ENCODE measurements around the gene NCOA1.
"Not testable (repeated sequence)": the region's sequence is repeated elsewhere in the genome, so short reads cannot be mapped to it uniquely, and the experiment has no call there.

NCOA1 gene

GRCh38 chr2:24581971-24582370, 90.9 kb downstream of the NCOA1 start:
- H2BK15ac ChIP-seq (ENCODE audit: low read length); H3K27me3 ChIP-seq (ENCODE audit: control insufficient read depth in 3 of 3, insufficient read depth in 3 of 3, low read depth in 1 of 3, low read length in 3 of 3); H3K4me3 ChIP-seq (ENCODE audit: low read length in 2 of 2); H3K4me2 ChIP-seq (ENCODE audit: insufficient read depth, low read length, poor library complexity, severe bottlenecking); H2BK5ac ChIP-seq (ENCODE audit: low read length); H3K14ac ChIP-seq (ENCODE audit: low read length); H3K9ac ChIP-seq (ENCODE audit: low read depth, low read length, poor library complexity); H2BK120ac ChIP-seq (ENCODE audit: low read depth, low read length); H3K27ac ChIP-seq (replicated peaks; ENCODE audit: low read length); H3K18ac ChIP-seq (ENCODE audit: low read length); H3K36me3 ChIP-seq (replicated peaks in 1 of 2; ENCODE audit: control insufficient read depth in 2 of 2, insufficient read depth in 2 of 2, low read length in 2 of 2); H3K79me1 ChIP-seq (ENCODE audit: low read depth, low read length); H3K23ac ChIP-seq (ENCODE audit: low read depth, low read length, poor library complexity); H4K8ac ChIP-seq (ENCODE audit: low read depth, low read length); H3K4ac ChIP-seq (ENCODE audit: low read length); DNase-seq (ENCODE audit: low spot score); H2AFZ ChIP-seq (ENCODE audit: low read length); H4K91ac ChIP-seq (ENCODE audit: low read depth, low read length, poor library complexity); H2AK5ac ChIP-seq (ENCODE audit: low read depth, low read length); H3K9me3 ChIP-seq (replicated peaks in 1 of 2; ENCODE audit: control insufficient read depth in 2 of 2, insufficient read depth in 1 of 2, low read depth in 1 of 2, low read length in 2 of 2); H2BK12ac ChIP-seq (ENCODE audit: low read length): not testable (repeated sequence)
- peaks cover 6 to 12% of the 10 kb centered on the region in 2 donors for H3K4me1 ChIP-seq (ENCODE audit: control insufficient read depth in 2 of 2, insufficient read depth in 1 of 2, low read depth in 1 of 2, low read length in 2 of 2)
- WGBS, 2 donors (ENCODE audit: extremely low coverage in 2 of 2, insufficient read length in 2 of 2, insufficient replicate concordance in 1 of 2): no CpG with 5 or more reads among the region's 1 CpG

- no peak overlapping the region for H3K4ac ChIP-seq (ENCODE audit: low read length)
- no peak overlapping the region for H2BK120ac ChIP-seq (ENCODE audit: low read depth, low read length)
- H2BK15ac ChIP-seq (ENCODE audit: low read length): no peak overlapping the region
- no peak overlapping the region for H3K23ac ChIP-seq (ENCODE audit: low read depth, low read length, poor library complexity)
- DNase-seq (ENCODE audit: low spot score): no peak
- H2AFZ ChIP-seq (ENCODE audit: low read length): no peak overlapping the region
- no peak overlapping the region for H4K91ac ChIP-seq (ENCODE audit: low read depth, low read length, poor library complexity)
- no peak overlapping the region for H2AK5ac ChIP-seq (ENCODE audit: low read depth, low read length)
- no peak overlapping the region for H3K27ac ChIP-seq (replicated peaks; ENCODE audit: low read length)
- H3K4me2 ChIP-seq (ENCODE audit: insufficient read depth, low read length, poor library complexity, severe bottlenecking): no peak overlapping the region
- no peak overlapping the region for H3K14ac ChIP-seq (ENCODE audit: low read length)
- no peak overlapping the region for H3K9ac ChIP-seq (ENCODE audit: low read depth, low read length, poor library complexity)
- H3K9me3 ChIP-seq (replicated peaks in 1 of 2; ENCODE audit: control insufficient read depth in 2 of 2, insufficient read depth in 1 of 2, low read depth in 1 of 2, low read length in 2 of 2): peaks cover 0 to 4% of the 10 kb centered on the region in 2 donors
- no peak overlapping the region for H3K18ac ChIP-seq (ENCODE audit: low read length)
- H3K27me3 ChIP-seq (ENCODE audit: control insufficient read depth in 3 of 3, insufficient read depth in 3 of 3, low read depth in 1 of 3, low read length in 3 of 3): no peaks in the 10 kb centered on the region
- no peak overlapping the region for H2BK5ac ChIP-seq (ENCODE audit: low read length)
- no peaks in the 10 kb centered on the region for H3K79me1 ChIP-seq (ENCODE audit: low read depth, low read length)
- no peak overlapping the region for H4K8ac ChIP-seq (ENCODE audit: low read depth, low read length)
- no CpG with 5 or more reads among the region's 3 CpGs for WGBS, 2 donors (ENCODE audit: extremely low coverage in 2 of 2, insufficient read length in 2 of 2, insufficient replicate concordance in 1 of 2)
- H3K36me3 ChIP-seq (replicated peaks in 1 of 2; ENCODE audit: control insufficient read depth in 2 of 2, insufficient read depth in 2 of 2, low read length in 2 of 2): peaks cover 0 to 6% of the 10 kb centered on the region in 2 donors
- no peak overlapping the region for H3K4me3 ChIP-seq (ENCODE audit: low read length in 2 of 2)
- H3K4me1 ChIP-seq (ENCODE audit: control insufficient read depth in 2 of 2, insufficient read depth in 1 of 2, low read depth in 1 of 2, low read length in 2 of 2): peaks cover 0 to 3% of the 10 kb centered on the region in 2 donors
- no peak overlapping the region for H2BK12ac ChIP-seq (ENCODE audit: low read length)
Observed at GRCh38 chr2:24586955-24587354, 95.9 kb downstream of the NCOA1 start.

GRCh38 chr2:24588294-24588693, 97.2 kb downstream of the NCOA1 start:
- no peaks in the 10 kb centered on the region for H3K27me3 ChIP-seq (ENCODE audit: control insufficient read depth in 3 of 3, insufficient read depth in 3 of 3, low read depth in 1 of 3, low read length in 3 of 3)
- H4K91ac ChIP-seq (ENCODE audit: low read depth, low read length, poor library complexity): no peak overlapping the region
- H2BK15ac ChIP-seq (ENCODE audit: low read length): no peak overlapping the region
- H2BK120ac ChIP-seq (ENCODE audit: low read depth, low read length): no peak overlapping the region
- no CpG with 5 or more reads among the region's 5 CpGs for WGBS, 2 donors (ENCODE audit: extremely low coverage in 2 of 2, insufficient read length in 2 of 2, insufficient replicate concordance in 1 of 2)
- no peak overlapping the region for H3K27ac ChIP-seq (replicated peaks; ENCODE audit: low read length)
- no peak for DNase-seq (ENCODE audit: low spot score)
- H3K14ac ChIP-seq (ENCODE audit: low read length): no peak overlapping the region
- H3K9ac ChIP-seq (ENCODE audit: low read depth, low read length, poor library complexity): no peak overlapping the region
- no peak overlapping the region for H2BK5ac ChIP-seq (ENCODE audit: low read length)
- H3K23ac ChIP-seq (ENCODE audit: low read depth, low read length, poor library complexity): no peak overlapping the region
- no peak overlapping the region for H3K4ac ChIP-seq (ENCODE audit: low read length)
- no peak overlapping the region for H2AK5ac ChIP-seq (ENCODE audit: low read depth, low read length)
- H2BK12ac ChIP-seq (ENCODE audit: low read length): no peak overlapping the region
- peaks cover 0 to 6% of the 10 kb centered on the region in 2 donors for H3K36me3 ChIP-seq (replicated peaks in 1 of 2; ENCODE audit: control insufficient read depth in 2 of 2, insufficient read depth in 2 of 2, low read length in 2 of 2)
- H3K4me1 ChIP-seq (ENCODE audit: control insufficient read depth in 2 of 2, insufficient read depth in 1 of 2, low read depth in 1 of 2, low read length in 2 of 2): peaks cover 0 to 3% of the 10 kb centered on the region in 2 donors
- H3K79me1 ChIP-seq (ENCODE audit: low read depth, low read length): no peaks in the 10 kb centered on the region
- no peaks in the 10 kb centered on the region for H3K9me3 ChIP-seq (replicated peaks in 1 of 2; ENCODE audit: control insufficient read depth in 2 of 2, insufficient read depth in 1 of 2, low read depth in 1 of 2, low read length in 2 of 2)
- H3K18ac ChIP-seq (ENCODE audit: low read length): no peak overlapping the region
- no peak overlapping the region for H2AFZ ChIP-seq (ENCODE audit: low read length)
- no peak overlapping the region for H3K4me2 ChIP-seq (ENCODE audit: insufficient read depth, low read length, poor library complexity, severe bottlenecking)
- no peak overlapping the region for H4K8ac ChIP-seq (ENCODE audit: low read depth, low read length)
- H3K4me3 ChIP-seq (ENCODE audit: low read length in 2 of 2): no peak overlapping the region

DNA sequence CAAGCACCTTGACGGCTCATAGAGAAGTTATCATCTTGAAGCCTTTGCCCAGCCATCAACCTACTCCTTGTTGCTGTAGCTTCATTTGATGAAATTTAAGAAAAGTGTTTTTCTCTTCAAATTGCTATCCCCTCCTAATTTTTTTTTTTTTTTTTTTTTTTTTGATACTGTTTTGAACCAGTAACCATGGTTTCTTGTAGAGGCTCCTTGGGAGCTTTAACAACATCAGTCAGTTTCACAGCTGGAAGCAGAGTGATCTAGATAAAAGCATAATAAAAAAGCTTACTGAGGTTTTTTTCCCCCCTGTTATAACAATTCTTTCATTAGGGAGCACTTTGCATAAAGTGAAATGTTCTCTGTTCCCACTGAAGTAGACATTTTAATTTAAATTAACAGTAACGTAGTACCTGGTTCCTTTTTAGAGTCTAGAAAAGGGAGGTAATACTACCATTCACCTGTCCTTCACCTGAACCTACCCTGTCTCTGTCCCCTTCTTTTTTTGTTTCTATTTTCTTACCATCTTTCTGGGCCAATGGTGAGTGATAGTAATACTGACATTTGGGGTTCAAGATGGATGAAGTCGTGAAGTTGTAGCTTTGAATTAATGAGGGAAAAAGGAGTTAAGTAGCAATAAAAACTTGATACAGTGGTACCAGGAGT, 101.5 kb downstream of the NCOA1 start:
- H3K36me3 ChIP-seq (replicated peaks in 1 of 2; ENCODE audit: control insufficient read depth in 2 of 2, insufficient read depth in 2 of 2, low read length in 2 of 2): no peaks in the 10 kb centered on the region
- WGBS, 2 donors (ENCODE audit: extremely low coverage in 2 of 2, insufficient read length in 2 of 2, insufficient replicate concordance in 1 of 2): no CpG with 5 or more reads among the region's 3 CpGs
- H2AK5ac ChIP-seq (ENCODE audit: low read depth, low read length): no peak overlapping the region
- H2BK120ac ChIP-seq (ENCODE audit: low read depth, low read length): no peak overlapping the region
- no peak overlapping the region for H4K91ac ChIP-seq (ENCODE audit: low read depth, low read length, poor library complexity)
- no peak overlapping the region for H3K4me2 ChIP-seq (ENCODE audit: insufficient read depth, low read length, poor library complexity, severe bottlenecking)
- no peaks in the 10 kb centered on the region for H3K79me1 ChIP-seq (ENCODE audit: low read depth, low read length)
- no peak overlapping the region for H3K18ac ChIP-seq (ENCODE audit: low read length)
- H3K9me3 ChIP-seq (replicated peaks in 1 of 2; ENCODE audit: control insufficient read depth in 2 of 2, insufficient read depth in 1 of 2, low read depth in 1 of 2, low read length in 2 of 2): no peaks in the 10 kb centered on the region
- no peak overlapping the region for H3K4me3 ChIP-seq (ENCODE audit: low read length in 2 of 2)
- no peak overlapping the region for H4K8ac ChIP-seq (ENCODE audit: low read depth, low read length)
- H3K4ac ChIP-seq (ENCODE audit: low read length): no peak overlapping the region
- no peak overlapping the region for H3K14ac ChIP-seq (ENCODE audit: low read length)
- H2BK5ac ChIP-seq (ENCODE audit: low read length): no peak overlapping the region
- no peak overlapping the region for H3K27ac ChIP-seq (replicated peaks; ENCODE audit: low read length)
- no peak for DNase-seq (ENCODE audit: low spot score)
- H2BK12ac ChIP-seq (ENCODE audit: low read length): no peak overlapping the region
- H3K4me1 ChIP-seq (ENCODE audit: control insufficient read depth in 2 of 2, insufficient read depth in 1 of 2, low read depth in 1 of 2, low read length in 2 of 2): no peaks in the 10 kb centered on the region
- H3K23ac ChIP-seq (ENCODE audit: low read depth, low read length, poor library complexity): no peak overlapping the region
- H3K9ac ChIP-seq (ENCODE audit: low read depth, low read length, poor library complexity): no peak overlapping the region
- no peak overlapping the region for H2BK15ac ChIP-seq (ENCODE audit: low read length)
- H2AFZ ChIP-seq (ENCODE audit: low read length): no peak overlapping the region
- no peaks in the 10 kb centered on the region for H3K27me3 ChIP-seq (ENCODE audit: control insufficient read depth in 3 of 3, insufficient read depth in 3 of 3, low read depth in 1 of 3, low read length in 3 of 3)
